ENCODE data around the gene ANXA5.

DNA sequence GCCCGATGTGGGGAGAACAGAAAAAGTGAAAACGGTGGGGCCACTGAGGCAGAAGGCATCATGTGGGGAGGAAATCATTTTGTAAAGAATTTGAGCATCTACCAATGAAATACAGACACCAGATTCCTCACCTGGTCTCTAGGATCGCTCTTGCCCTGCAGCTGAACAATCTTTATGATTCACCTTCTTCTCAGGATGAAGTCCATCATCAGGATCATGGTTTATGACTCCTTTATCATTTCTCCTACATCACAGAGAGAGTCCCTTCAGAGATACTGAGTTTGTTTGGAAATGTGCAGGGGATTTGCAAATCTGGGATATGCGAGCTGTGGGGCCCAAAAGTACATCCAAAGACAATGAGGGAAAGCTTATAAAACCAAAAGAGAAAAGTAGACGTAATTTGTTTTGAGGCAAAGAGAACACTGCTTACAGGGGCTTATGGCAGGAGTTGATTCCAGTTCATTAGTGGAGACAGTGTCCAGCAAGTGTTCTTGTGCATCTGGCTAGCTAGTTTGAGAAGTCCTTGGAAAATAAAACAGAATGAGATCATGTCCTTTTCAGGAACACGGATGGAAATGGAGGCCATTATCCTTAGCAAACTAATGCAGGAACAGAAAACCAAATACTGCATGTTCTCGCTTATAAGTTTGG lies 15.3 kb upstream of the ANXA5 start:
- no peak for TF ChIP-seq CTCF (conservative IDR thresholded peaks at IDR 0.05)
- no peak for TF ChIP-seq EZH2 (IDR thresholded peaks at IDR 0.05; ENCODE audit: low read depth)

Data from PC-9 (cell line).